GM19455 (cell line): Measurements from ENCODE around the gene CHST8.
"Not testable (repeated sequence)": the region's sequence is repeated elsewhere in the genome, so short reads cannot be mapped to it uniquely, and the experiment has no call there.

Experiments used
- ATAC-seq: cut with Tn5 transposase; IDR thresholded peaks from one replicate; pipeline ENCODE4 v1.9.1; 2021; ENCODE audit not compliant: unreplicated experiment

CHST8 gene

GRCh38 chr19:33689138-33689746 is 67.5 kb downstream of the CHST8 start:
- ATAC-seq = no peak

DNA sequence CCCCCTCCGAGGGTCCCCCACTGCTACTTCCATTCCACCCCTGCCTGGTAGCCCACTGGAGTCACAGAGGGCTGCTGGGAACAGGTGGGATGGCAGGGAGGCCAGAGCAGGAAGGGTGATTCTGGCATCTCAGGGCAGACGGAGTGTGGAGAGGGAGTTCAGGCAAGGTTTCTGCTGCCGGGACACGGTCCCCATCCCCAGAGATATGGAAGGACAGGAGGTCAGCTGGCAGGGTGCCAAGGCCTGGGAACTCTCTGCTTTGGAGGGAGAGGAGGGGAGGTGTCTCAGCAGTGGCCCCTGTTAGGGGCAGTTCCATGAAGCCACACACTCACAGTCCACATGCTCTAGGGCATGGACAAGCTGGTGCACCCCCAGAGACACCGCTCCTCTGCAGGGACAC is 68.1 kb downstream of the CHST8 start:
- ATAC-seq = no peak

GRCh38 chr19:33690378-33691029 is 68.8 kb downstream of the CHST8 start:
- ATAC-seq = no peak

DNA sequence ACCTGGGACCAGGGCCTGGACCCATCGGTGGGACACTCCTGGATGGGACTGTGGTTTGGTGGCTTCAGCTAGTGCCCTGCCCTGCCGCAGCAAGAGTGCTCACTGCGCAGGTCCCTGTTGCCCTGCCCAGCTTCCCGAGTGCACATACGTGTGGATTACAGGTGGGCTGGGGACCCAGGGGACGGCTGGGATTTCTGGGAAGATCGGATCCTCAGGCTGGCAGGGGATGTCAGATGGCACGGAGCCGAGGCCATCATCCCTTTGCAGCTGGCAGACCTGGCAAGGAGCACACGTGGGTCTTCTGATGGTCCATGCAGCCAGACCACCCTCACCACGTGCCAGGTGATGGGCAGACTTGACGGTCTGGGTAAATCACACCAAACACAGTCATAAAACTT is 69.3 kb downstream of the CHST8 start:
- ATAC-seq = no peak

GRCh38 chr19:33691736-33692135 is 70.0 kb downstream of the CHST8 start:
- no peak for ATAC-seq

DNA sequence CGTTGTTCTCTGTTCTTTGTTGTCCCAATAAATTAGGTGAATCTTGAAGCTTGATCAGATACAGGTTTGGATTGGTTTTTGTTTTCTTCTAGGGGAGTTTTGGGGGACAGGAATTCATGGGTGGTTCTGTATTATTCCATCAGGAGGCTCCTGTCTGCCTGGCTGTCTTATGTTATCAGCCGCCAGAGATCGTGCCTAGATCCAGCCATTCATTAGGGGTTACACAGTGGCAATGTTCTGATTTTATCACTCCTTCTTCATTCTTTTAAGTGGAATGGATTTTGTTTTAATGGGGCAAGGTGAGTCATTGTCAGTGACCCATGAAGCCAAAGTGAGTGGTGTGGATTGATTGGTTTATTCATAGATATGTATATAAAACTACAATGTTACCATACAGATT is 71.9 kb downstream of the CHST8 start:
- ATAC-seq = no peak

GRCh38 chr19:33695547-33695946 is 73.8 kb downstream of the CHST8 start:
- ATAC-seq = not testable (repeated sequence)

GRCh38 chr19:33697766-33698165 is 76.0 kb downstream of the CHST8 start:
- no peak for ATAC-seq

DNA sequence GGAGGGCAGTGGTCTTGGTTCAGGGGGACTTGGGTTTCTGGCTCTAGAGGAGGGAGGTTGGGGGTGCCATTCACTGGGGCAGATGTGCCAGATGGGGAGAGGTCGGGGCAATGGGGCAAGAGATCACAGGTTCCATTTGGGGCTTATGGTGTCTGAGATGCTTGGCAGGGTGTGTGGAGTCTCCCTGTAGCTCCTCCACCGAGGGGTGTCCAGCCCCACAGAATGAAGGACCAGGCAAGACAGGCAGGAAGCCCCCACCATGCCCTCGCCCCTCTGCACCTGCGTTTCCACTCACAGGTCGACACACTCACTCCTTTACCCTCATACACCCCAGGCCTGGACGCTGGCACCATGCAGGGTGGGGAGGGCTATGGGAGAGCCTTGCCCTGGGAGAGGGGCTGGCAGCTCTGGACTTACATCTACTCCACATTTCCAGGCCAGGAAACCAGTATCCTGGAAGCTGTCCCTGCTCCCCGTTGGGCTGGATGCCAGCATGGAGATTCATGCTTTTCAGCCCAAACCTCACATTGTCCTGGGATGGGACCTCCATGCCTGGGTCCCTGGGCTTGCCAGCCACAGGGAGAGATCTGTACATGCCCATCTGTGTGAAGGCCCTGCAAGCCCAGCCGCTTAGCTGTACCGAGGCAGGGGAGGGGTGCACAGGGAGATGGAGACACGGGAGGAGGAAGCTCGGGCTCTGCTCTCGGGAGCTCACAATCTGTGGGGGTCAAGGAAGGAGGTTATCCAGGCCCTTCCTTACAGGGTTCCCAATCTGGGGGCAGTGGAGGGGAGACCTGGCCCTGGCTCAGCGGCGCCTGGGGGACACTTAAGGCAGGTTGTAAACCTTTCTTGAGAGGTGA is 77.1 kb downstream of the CHST8 start:
- ATAC-seq = no peak

GRCh38 chr19:33699754-33700407 is 78.1 kb downstream of the CHST8 start:
- no peak for ATAC-seq

GRCh38 chr19:33700408-33701013 is 78.8 kb downstream of the CHST8 start:
- no peak for ATAC-seq

- no peak for ATAC-seq
Observed at GRCh38 chr19:33701565-33701964, 79.8 kb downstream of the CHST8 start.

GRCh38 chr19:33702606-33703437 is 81.1 kb downstream of the CHST8 start:
- no peak for ATAC-seq

- no peak for ATAC-seq
Observed at GRCh38 chr19:33703438-33703750, 81.6 kb downstream of the CHST8 start.

- ATAC-seq = no peak
Observed at GRCh38 chr19:33703821-33704220, 82.1 kb downstream of the CHST8 start.

GRCh38 chr19:33704271-33704670 is 82.5 kb downstream of the CHST8 start:
- no peak for ATAC-seq

DNA sequence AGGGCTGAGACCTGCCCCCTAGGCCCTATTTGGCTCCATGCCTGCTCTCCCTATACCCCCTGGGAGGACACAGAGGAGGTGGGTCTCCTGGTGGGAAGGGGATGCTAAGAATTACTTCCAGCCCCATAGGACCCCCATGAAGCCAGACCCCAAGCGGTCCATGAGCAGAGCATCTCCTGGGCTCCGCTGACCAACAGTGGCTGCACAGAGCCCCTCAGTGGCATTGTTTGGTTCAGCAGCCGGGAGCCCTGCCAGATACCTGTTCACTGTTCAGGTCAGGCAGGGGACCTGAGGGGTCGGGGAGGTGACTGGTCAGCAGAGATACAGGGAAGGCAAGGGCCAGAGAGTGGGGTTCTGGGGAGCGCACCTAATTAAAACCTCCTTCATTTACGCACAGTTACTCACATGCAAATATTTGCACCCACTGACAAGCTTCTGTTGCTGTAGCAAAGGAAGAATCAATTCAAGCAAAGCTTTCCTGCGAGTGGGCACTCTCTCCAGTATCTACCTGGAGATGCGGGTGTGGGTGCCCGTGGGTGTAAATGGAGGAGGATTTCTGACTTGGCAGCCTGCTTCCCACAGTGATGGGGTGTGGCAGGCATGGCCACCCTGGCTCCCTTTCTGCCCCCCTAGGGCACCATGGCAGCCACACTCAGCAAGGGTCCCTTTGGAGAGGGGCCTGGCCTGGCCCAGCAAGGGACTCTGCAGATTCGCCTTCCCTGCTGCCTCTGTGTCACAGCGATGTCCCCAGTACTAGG is 83.5 kb downstream of the CHST8 start:
- ATAC-seq = no peak

- ATAC-seq = no peak
Observed at GRCh38 chr19:33705860-33706259, 84.1 kb downstream of the CHST8 start.

DNA sequence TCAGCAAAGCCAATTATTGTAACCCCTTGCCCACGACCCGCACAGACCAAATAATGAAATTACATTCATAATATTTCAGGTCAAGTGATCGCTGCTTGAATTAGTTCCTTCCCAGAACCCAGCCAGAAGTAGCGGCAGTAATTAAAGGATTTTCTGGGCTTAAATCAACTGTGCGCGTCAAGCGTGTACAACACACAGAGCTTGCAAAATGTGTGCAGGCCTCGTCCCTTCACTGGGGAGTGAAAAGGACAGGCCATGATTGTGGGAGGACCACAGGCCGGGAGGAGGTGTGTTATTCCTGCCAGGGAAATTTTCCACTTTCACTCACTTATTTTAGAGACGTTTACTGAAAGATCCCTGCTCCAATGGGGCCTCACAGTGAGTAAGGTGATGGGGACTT is 84.9 kb downstream of the CHST8 start:
- ATAC-seq = no peak

DNA sequence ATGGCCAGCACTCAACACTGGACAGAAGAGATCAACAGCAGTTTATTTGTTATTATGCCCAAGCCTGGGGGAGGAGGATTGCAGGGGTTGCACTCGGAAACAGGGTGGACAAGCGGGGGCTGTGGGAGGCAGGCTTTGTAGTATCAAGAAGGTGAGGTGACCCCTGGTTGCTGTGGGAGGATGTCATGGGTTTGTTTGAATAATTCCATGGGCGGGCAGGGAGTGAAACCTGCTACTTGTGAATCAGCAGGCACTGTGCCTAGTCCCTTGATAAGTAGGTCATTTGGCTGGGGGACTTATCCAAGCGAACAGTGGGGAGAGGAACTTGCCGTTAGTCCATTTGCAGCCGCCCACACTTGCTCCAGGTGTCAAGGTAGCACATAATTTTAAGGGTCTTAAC is 90.5 kb downstream of the CHST8 start:
- no peak for ATAC-seq
